ENCODE data around the gene CARMIL1. TPM values are rescaled to one million over a fixed set of nuclear protein-coding genes. Genes with fewer than 3 reads are reported as not detected.

Gene CARMIL1
- total RNA-seq, 1 donor from 2014 or later: 11.8 TPM

- H3K4me1 Mint-ChIP-seq (ENCODE audit: unreplicated experiment): peaks cover 6% of the 10 kb centered on the region
- H3K36me3 Mint-ChIP-seq: no peaks in the 10 kb centered on the region
- TF ChIP-seq CTCF (conservative IDR thresholded peaks at IDR 0.05): no peak
- peaks cover 25% of the 10 kb centered on the region for H3K27me3 Mint-ChIP-seq
- no peak overlapping the region for H3K27ac Mint-ChIP-seq
- H3K9me3 Mint-ChIP-seq: no peaks in the 10 kb centered on the region
- no peak overlapping the region for H3K4me3 Mint-ChIP-seq
- no peak for DNase-seq (ENCODE audit: extremely low spot score, unreplicated experiment)
These were observed 362.9 kb downstream of the CARMIL1 start for GRCh38 chr6:25641940-25642666.

- no peak for DNase-seq (ENCODE audit: extremely low spot score, unreplicated experiment)
- peaks cover 28% of the 10 kb centered on the region for H3K27me3 Mint-ChIP-seq
- no peaks in the 10 kb centered on the region for H3K36me3 Mint-ChIP-seq
- no peak overlapping the region for H3K4me3 Mint-ChIP-seq
- H3K4me1 Mint-ChIP-seq (ENCODE audit: unreplicated experiment): peaks cover 6% of the 10 kb centered on the region
- TF ChIP-seq CTCF (conservative IDR thresholded peaks at IDR 0.05): no peak
- no peaks in the 10 kb centered on the region for H3K9me3 Mint-ChIP-seq
- no peak overlapping the region for H3K27ac Mint-ChIP-seq
These were observed 363.6 kb downstream of the CARMIL1 start for GRCh38 chr6:25642667-25643328.

- DNase-seq (ENCODE audit: extremely low spot score, unreplicated experiment): no peak
- Mint-ChIP-seq H3K4me1 (ENCODE audit: unreplicated experiment) (peaks cover 6% of the 10 kb centered on the region), H3K4me3 (no peak overlapping the region), H3K27me3 (peaks cover 44% of the 10 kb centered on the region), H3K36me3 (no peaks in the 10 kb centered on the region), H3K27ac (no peak overlapping the region), H3K9me3 (no peaks in the 10 kb centered on the region)
- TF ChIP-seq CTCF (conservative IDR thresholded peaks at IDR 0.05): no peak
These were observed 366.7 kb downstream of the CARMIL1 start for GRCh38 chr6:25645916-25646315.

GRCh38 chr6:25649611-25650010, 370.4 kb downstream of the CARMIL1 start:
- H3K27ac Mint-ChIP-seq: no peak overlapping the region

GRCh38 chr6:25652007-25652515, 372.9 kb downstream of the CARMIL1 start, which contains the start of gene SCGN:
SCGN (plus strand) TSS chr6:25652215; CDS start chr6:25652404, 189 bp downstream.
- TF ChIP-seq CTCF (conservative IDR thresholded peaks at IDR 0.05): no peak
- H3K36me3 Mint-ChIP-seq: no peaks in the 10 kb centered on the region
- H3K4me3 Mint-ChIP-seq: peak within 1 kb of the TSS; percentile 71
- H3K4me1 Mint-ChIP-seq (ENCODE audit: unreplicated experiment): no peaks in the 10 kb centered on the region
- H3K9me3 Mint-ChIP-seq: no peaks in the 10 kb centered on the region
- DNase-seq (ENCODE audit: extremely low spot score, unreplicated experiment): peak; percentile 84
- H3K27me3 Mint-ChIP-seq: peaks cover 59% of the 10 kb centered on the region
- H3K27ac Mint-ChIP-seq: no peak within 1 kb of the TSS

More at GRCh38 chr6:25649611-25650010, 370.4 kb downstream of the CARMIL1 start:
- no peak for DNase-seq (ENCODE audit: extremely low spot score, unreplicated experiment)
- H3K27me3 Mint-ChIP-seq: peaks cover 66% of the 10 kb centered on the region
- no peak overlapping the region for H3K4me3 Mint-ChIP-seq
- H3K9me3 Mint-ChIP-seq: no peaks in the 10 kb centered on the region
- no peaks in the 10 kb centered on the region for H3K4me1 Mint-ChIP-seq (ENCODE audit: unreplicated experiment)
- H3K36me3 Mint-ChIP-seq: no peaks in the 10 kb centered on the region
- no peak for TF ChIP-seq CTCF (conservative IDR thresholded peaks at IDR 0.05)

Data from type B pancreatic cell (in vitro differentiated cells).